Superior temporal gyrus (tissue), 1 donor: Measurements from ENCODE around the gene CLK1.
A peak's percentile ranks its signal among the peaks of the same experiment; 100 is the strongest.
"Not testable (repeated sequence)": the region's sequence is repeated elsewhere in the genome, so short reads cannot be mapped to it uniquely, and the experiment has no call there.

ENCODE experiments used
- DNase-seq: peaks from one replicate; pipeline ENCODE4 v3.0.0-alpha.2; 2016; ENCODE audit errors: extremely low spot score

The CLK1 gene

DNA sequence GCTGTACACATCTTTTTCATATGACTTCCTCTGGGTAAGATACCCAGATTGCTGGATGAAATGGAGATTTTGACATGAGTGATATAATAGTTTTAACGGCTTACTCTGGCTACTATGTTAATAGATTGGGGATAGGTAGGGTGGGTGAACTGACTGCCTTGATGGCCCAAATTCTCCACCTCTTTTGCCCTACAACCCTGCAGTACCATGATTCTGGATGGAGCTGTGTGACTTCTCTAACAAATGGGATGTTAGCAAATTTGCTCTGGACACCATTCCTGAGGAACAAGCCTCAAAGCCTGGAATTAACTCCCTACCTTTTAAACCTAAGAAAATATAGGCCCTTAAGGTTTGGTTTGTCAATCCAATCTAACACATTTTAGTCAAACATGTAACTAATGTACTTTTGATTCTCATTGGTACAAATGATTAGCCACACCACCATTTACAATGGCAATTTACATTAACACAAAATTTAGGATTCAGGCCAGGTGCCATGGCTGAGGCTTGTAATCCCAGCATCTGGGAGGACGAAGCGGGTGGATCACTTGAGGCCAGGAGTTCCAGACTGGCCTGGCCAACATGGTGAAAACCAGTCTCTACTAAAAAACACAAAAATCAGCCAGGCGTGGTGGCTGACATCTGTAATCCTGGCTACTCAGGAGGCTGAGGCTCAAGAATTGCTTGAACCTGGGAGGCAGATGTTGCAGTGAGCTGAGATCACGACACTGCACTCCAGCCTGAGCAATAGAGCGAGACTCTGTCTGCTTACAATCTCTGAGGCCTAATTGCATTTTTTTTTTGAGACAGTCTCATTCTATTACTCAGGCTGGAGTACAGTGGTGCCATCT is 12.8 kb downstream of the CLK1 start:
- no peak for DNase-seq

DNA sequence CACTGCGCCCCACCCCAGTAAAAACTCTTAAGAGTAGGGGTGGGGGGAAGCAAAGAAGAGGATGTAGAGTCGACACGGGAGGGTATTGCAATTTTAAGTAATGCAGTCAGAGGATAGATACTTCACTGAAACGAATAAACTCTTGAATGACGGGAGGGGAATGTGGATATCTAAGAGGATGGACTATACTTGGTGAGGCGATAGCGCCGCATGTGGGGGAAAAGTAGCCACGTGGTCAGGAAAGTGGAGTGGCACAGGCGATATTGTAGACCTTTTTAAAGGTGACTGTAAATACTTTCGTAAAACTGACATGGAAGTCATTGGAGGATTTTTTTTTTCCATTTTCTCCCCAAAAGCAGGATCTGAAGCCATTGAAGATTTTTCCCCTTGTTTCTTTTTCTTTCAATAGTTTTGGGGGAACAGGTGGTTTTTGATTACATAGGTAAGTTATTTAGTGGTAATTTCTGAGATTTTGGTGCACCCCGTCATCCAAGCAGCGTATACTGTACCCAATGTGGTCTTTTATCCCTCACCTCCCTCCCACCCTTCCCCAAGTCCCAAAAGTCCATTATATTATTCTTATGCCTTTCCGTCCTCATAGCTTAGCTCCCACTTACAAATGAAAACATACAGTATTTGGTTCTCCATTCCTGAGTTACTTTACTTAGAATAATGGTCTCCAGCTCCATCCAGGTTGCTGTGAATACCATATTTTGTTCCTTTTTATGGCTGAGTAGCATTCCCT is 13.8 kb downstream of the CLK1 start:
- no peak for DNase-seq

DNA sequence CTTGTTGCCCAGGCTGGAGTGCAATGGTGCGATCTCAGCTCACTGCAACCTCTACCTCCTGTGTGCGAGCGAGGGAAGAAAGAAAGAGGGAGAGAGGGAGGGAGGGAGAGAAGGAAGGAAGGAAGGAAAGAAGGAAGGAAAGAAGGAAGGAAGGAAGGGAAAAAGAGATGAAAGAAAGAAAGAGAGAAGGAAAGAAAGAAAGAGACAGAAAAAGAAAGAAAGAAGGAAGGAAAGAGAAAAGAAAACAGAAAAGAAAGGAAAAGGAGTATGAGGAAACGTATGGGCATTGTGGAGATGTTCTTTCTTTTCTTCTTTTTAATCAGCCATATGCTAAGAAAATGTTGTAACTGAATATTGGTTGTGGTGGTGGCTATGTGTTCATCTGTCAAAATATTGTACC is 16.5 kb downstream of the CLK1 start:
- no peak for DNase-seq

DNA sequence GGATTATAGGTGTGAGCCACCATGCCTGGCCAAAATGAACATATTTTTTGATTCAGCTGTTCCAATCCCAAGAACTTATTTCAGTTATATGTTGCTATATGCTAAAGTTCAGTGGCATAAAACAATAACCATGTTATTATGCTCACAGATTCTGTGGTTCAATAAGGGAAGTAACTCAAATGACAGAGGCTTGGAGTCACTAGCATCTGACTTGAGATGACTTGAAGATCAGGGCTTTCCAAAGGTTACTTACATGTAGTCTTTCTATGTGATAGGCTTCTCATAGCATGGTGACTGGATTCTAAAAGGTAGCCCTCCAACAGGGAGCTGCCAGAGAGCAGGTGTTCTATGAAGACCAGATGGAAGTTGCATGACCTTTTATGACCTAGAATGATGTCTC is 17.2 kb downstream of the CLK1 start:
- no peak for DNase-seq

DNA sequence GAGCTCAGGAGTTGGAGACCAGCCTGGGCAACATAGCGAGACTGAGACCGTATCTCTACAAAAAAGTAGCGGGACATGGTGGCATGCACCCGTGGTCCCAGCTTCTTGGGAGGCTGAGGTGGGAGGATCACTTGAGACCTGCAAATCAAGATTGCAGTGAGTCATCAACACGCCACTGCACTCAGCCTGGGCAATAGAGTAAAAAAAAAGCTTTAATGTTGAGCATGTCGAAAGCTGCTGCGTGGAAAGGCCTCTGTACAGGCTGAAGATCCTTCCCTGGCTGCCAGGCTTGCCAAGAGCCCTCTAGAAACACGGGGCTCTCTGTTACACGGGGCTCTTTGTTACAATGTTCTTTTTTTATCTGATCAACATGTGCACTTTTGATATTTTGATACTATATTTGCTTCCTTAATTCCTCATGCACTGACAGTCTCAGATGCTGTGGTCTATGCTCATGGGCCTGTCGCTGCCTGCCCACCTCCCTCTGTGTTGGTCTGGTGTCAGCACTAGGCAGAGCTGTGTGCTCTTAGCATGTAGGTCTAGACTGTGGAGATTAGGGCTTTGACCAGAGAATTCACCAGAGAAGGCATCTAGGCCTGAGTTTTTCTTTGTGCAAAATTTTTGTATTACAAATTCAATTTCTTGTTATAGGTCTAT is 18.7 kb downstream of the CLK1 start:
- DNase-seq: no peak

DNA sequence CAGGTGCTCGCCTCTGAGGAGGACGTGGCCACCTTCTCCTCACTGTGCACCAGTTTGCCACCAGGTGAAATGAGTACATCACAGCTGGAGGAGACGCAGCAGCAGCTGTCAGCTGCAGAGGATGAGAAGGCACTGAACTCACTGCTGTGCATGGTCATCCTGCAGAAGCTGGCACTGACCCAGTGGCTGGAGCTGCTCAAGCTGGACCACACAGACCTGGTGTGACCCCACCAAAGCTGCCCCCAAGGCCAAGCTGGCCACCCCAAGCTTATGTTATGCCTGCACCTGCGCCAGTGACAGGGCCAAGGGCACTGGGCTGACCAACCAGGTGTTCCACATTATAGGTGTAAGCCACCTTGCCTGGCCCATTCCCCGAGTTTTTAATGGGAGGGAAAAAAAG is 19.3 kb downstream of the CLK1 start:
- no peak for DNase-seq

DNA sequence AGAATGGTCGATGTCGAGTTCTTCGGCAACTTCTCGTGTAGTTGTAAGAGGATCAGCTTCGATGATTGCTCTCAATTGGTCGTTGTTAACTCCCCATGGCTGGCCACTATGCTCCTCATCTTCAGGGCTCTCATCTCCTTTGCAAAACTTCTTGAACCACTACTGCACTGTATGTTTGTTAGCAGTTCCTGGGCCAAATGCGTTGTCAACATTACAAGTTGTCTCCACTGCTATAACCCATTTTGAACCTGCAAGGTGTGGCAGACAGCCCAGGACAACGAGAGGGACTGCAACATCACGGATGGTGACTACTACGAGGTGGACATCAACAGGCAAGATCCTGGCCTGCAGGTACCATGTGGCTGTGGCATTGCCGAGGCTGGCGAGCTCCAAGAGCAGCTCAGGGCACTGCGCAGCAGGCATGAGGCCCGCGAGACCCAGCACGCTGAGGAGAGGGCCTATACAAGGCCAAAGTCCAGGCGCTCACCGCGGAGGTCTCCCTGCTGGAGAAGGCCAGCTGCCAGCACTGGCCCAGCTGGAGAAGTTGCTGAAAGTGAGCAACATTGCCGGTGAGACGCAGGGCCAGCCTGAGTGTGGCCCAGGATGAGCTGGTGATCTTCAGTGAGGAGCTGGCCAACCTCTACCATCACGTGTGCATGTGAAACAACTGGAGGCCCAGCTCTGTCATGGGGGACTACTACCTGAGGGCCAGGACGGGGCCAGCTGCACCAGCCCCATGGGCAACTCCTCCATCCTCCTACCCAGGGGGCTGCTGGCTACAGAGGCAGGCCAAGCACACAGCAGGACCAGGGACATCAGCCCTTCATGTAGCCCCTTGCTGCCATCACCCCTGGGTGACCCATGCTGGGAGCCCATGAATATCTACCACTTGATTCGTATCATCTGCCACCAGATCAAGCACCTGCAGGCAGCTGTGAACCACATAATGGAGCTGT is 20.2 kb downstream of the CLK1 start:
- no peak for DNase-seq

DNA sequence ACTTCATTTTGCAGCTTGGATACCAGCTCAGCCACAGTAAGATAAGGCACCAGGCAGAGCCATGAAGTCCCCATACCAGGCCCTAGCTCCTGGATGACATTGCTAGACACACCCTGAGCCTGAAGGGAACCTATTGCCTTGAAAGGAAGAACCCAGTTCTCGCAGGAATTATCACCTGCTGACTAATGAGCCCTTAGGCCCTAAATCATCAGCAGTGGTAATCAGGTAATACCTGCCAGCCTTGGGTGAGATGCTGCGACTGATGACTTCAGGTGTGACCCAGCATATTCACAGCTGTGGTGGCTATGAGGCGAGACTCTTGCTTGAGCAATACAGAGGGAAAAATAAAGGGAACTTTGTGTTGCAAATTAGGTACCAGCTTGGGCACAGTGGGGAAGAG is 24.9 kb downstream of the CLK1 start:
- DNase-seq: no peak

DNA sequence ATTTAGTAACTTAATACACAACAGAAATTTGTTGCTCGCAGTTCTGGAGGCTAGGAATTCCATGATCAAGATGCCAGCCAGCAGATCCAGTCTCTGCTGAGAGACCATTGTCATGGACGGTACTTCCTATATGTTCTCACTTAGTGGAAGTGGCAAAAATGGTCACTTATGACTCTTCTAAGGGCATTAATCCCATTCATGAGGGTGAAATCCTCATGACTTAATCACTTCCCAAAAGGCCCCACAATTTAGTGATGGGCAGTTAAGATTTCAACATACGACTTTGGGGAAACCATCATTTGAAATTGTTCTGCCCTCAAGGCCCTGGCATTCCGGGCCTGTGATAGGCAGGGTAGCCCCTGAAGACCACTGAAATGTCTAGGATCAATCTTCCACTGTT is 29.8 kb downstream of the CLK1 start:
- DNase-seq: no peak

DNA sequence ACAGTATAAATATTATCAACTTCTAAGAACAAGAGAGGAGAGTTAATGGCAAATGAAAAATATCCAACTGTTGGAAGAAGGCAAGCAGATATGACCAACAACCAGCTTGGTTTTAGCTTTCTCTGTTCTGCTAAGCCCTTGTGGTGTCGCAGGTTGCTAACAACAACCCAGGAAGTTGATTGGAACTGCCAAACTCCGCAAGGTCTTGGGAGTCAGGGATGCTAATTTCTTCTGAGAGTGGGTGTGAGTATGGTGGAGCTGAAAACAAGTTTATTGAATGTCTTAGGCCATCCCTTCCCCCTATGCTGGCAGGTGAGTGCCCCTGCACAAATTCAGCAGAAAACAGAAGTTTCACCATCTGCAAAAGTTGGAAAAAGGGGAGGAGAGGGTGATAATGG is 35.2 kb downstream of the CLK1 start:
- DNase-seq: no peak

DNA sequence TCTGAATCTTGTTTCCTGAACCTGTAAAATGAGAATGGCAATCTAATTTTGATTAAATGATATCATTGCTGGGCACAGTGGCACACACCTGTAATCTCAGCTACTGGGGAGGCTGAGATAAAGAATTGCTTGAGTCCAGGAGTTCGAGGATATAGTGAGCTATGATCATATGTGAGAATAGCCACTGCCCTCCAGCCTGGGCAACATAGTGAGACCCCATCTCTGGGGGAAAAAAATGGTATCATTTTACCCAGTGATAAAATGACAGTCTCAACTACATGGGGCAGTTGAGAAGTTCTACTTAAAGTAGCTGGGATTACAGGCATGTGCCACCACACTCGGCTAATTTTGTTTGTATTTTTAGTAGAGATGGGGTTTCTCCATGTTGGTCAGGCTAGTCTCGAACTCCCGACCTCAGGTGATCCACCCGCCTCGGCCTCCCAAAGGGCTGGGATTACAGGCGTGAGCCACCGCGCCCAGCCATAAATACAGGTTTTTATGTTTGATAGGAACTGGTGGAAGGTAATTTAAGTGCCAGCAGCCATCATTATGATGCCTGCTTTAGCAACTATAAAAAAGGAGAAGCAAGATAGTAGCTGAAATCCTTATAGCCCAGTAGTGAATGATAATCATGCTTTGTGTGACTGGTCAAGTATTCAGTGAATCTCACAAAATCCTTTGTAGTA is 35.7 kb downstream of the CLK1 start:
- no peak for DNase-seq

DNA sequence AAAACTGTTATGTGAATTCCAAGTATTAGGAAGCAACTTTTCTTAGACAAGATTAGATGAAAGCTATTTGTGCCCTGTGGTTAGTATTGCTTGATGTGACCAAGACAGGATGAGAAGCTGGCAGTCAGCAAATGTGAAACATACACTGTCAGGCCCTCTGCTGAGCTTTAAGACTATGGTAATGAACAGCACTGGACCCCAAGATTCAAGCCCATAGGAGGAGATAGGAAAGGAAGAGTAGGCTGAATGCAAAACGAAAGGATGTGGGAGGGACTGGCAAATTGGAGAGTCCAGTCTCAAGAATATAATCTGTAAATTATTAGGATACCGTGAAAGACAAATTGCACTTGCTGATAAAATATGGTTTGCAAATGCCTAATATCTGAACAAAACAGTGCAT is 36.4 kb downstream of the CLK1 start:
- DNase-seq: no peak

DNA sequence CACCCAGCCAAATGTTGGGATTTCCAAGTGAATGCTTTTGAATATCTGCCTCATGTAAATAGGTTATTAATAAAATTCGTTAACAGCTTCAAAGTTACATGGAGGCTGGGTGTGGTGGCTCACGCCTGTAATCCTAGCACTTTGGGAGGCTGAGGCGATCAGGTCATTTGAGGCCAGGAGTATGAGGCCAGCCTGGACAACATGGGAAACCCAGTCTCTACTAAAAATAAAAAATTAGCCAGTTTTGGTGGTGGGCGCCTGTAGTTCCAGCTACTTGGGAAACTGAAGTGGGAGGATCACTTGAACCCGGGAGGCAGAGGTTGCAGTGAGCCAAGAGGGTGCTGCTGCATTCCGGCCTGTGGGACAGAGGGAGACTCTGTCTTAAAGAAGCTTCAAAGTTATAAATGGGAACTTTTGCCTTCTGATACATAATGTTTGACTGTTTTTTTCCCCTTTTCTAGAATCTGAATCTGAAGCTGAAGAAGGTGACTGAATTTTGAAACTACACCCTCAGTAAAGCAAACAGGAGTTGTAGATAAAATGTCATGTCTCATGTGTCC is 42.7 kb downstream of the CLK1 start:
- no peak for DNase-seq

DNA sequence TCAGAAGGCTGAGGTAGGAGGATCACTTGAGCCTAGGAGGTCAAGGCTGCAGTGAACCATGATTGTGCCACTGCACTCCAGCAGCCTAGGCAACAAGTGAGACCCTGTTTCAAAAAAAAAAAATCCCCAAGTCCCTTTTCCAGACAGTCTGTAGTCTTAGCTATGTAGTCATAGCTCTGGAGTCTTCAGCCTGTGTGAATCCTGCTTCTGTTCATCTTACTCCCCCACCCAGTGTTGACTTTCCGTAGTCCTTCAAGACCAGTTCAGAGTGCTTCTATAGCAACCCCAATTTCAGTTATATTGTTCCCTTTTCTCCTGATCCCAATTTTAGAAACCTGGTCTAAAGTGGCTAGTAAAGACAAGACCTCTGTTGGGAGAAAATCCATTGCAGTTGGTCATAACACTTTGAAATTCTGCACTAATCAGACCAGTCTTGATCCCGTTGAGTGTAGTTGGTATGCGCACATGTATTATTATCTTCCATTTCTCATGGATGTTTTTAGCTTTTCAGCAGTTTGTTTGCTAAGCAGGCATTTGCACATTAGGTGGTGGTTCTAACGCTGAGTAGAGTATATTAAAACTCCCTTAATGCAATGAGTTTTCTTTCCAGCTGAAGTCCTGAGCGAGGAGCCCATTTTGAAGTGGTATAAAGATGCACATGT is 43.8 kb downstream of the CLK1 start:
- no peak for DNase-seq

DNA sequence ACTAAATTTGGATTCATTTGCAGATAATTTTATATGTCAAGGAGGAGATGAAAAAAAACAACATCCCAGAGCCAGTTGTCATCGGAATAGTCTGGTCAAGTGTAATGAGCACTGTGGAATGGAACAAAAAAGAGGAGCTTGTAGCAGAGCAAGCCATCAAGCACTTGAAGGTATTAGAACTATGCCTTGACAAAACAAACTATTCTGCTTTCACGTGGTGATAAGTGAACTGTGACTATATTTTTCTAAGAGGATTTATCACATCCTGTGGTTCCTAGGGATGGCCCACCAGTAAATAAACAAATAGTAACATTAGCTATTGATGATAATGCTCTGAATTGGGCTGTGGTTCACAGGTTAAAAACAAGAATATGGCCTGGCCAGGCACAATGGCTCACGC is 45.7 kb downstream of the CLK1 start:
- not testable (repeated sequence) for DNase-seq

DNA sequence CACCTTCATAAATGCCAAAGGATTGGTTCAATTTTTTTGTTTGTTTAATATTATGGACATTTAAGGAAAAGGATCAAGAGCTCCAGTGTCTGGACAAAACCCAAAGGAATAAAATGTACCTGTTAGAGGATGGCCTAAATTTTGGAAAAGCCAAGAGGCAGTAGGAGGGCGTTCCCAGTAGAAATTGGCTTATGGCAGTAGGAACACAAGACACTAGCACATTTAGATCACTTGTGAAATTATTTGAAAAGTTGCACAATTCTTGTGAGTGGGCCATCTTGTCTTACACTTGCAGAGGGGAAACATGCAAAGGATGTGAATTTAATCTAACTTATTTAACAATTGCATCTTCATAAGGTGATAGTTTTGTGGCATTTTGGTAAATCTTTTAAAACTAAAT is 49.5 kb downstream of the CLK1 start:
- no peak for DNase-seq

DNA sequence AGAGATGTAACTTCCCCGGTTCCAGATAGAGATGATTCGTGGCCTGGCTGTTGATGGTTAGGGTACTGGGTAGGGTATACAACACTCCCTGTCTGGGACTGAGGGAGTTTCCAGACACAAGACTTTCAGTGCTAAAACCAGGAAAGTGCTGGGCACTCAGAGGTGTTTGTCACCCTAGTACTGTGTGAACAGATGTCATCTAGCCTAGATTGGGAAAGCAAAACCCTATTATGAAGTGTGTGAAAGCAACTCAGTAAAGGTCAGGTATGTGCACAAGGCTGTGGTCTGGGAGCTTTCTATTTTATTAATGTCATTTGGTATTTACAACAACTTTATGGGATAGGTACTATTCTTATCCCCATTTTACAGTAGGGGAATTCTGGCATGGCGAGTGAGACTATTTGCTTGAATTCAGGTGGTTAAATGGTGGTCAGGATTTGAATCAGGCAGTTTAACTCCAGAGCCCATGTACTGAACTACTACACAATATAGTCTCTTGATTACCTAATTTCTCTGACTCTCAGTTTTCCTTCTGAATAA is 50.1 kb downstream of the CLK1 start:
- DNase-seq: no peak

DNA sequence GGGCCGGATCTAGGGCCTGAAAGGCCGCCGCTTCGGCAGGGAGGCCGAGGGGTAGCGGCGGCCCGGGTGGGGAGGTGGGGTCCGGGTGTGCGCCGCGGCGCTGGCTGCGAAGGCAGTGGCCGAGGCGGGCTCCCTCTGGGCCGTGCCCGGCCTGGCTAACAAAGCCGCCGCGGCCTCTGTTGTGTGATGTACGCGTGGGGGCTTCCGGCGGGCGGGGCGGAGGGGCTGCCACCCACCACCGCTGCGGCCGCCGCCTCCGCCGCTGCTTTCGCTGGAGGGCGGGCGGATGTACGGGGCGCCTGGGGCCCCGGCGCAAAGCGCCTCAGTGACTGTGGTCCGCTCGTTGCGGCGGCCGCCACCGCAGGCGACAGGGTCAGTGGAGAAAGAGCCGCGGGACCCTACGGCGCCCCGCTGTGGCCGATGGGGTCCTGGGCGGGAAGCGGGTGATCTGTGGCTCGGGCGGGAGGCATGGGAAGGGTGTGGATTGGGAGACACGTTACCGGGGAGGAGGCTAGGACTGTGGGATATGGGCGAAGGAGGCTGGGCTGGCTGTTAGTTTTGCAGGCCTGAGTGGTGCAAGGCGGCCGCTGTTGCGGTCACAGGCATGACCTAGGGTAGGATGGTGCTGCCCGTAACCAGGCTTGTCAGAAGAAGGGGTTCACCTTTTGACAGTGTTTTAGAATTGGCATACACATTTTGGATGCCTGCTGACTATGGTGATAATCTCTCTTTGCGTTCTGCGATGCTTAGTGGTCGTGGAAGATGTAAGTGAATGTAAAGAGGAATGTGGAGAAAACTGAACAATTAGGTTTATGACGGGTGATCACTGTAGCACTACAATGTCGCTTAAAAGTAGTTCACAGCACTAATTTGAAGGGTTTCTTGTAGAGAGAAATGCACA is 52.1 kb downstream of the CLK1 start:
- DNase-seq: peak; percentile 61
